Left lung (tissue), 10 donors: ENCODE data around the gene KDM2B. TPM values are rescaled to one million over a fixed set of nuclear protein-coding genes. Genes with fewer than 3 reads are reported as not detected.

Source experiments
- ATAC-seq: fragments of 200-7000 bp; cut with Tn5 transposase; one replicate; pipeline ENCODE4 v1.9.1; 2020; ENCODE audit warnings: moderate library complexity
- DNase-seq, 4 donors: peaks; one replicate each; pipeline ENCODE4 v3.0.0-alpha.2; 2013 to 2020
- H3K27ac ChIP-seq, 2 donors: fragments of 200-600 bp; sonication (generic) in 1 of 2; one replicate each; pipeline versions ENCODE4 v1.5.0 to v1.8.0; 2020 to 2021
- H3K27me3 ChIP-seq, 2 donors: fragments of 200-600 bp; sonication (generic) in 1 of 2; one replicate each; pipeline versions ENCODE4 v1.5.0 to v1.8.0; 2020 to 2021
- H3K36me3 ChIP-seq, 2 donors: fragments of 200-600 bp; sonication (generic) in 1 of 2; one replicate each; pipeline versions ENCODE4 v1.5.0 to v1.8.0; 2020 to 2021
- H3K4me1 ChIP-seq, 2 donors: fragments of 200-600 bp; one replicate each; pipeline ENCODE4 v1.8.0; 2021
- H3K4me3 ChIP-seq, 2 donors: fragments of 200-600 bp; sonication (generic) in 1 of 2; one replicate each; pipeline versions ENCODE4 v1.5.0 to v1.8.0; 2020 to 2021; ENCODE audit warnings: mild to moderate bottlenecking in 1 of 2
- H3K9me3 ChIP-seq, 2 donors: fragments of 200-600 bp; sonication (generic) in 1 of 2; one replicate each; pipeline versions ENCODE4 v1.5.0 to v1.8.0; 2020 to 2021
- intact Hi-C, 2 donors: fragments of 100-400 bp; cut with DNase I; formaldehyde crosslinking; loops; one replicate each; pipeline versions ENCODE4 v1.11.2 to v1.14.2; 2022
- polyA plus RNA-seq, 6 donors: library from polyadenylated mRNA; unstranded; fragments of 120-200 nt; gene quantifications; one replicate each; pipeline ENCODE4 v1.2.1, GENCODE V29; 2013; ENCODE audit not compliant: insufficient read length in 6 of 6
- total RNA-seq, 2 donors: library from RNA; stranded (reverse); fragmentation: NEBNext Ultra II Directional; extraction: Animal tissue kit (Norgen Biotek cat#: 25700); gene quantifications; one replicate each; pipeline ENCODE4 v1.2.1, GENCODE V29; 2021
- TF ChIP-seq, protein P1 (sequence below), 2 donors: fragments of 200-600 bp; sonication (generic) in 1 of 2; IDR thresholded peaks; one replicate each; pipeline versions ENCODE4 v1.5.0 to v1.8.0; 2021; ENCODE audit warnings: antibody characterized with exemption in 2 of 2
- donor health status: DM: no; HTN: yes; CAD: no.
- donor health status: DM: no; HTN: no; CAD: no.

Gene KDM2B
- total and polyA plus RNA-seq, 8 donors, result 22.9 to 44.7 (median 38.0) TPM

DNA sequence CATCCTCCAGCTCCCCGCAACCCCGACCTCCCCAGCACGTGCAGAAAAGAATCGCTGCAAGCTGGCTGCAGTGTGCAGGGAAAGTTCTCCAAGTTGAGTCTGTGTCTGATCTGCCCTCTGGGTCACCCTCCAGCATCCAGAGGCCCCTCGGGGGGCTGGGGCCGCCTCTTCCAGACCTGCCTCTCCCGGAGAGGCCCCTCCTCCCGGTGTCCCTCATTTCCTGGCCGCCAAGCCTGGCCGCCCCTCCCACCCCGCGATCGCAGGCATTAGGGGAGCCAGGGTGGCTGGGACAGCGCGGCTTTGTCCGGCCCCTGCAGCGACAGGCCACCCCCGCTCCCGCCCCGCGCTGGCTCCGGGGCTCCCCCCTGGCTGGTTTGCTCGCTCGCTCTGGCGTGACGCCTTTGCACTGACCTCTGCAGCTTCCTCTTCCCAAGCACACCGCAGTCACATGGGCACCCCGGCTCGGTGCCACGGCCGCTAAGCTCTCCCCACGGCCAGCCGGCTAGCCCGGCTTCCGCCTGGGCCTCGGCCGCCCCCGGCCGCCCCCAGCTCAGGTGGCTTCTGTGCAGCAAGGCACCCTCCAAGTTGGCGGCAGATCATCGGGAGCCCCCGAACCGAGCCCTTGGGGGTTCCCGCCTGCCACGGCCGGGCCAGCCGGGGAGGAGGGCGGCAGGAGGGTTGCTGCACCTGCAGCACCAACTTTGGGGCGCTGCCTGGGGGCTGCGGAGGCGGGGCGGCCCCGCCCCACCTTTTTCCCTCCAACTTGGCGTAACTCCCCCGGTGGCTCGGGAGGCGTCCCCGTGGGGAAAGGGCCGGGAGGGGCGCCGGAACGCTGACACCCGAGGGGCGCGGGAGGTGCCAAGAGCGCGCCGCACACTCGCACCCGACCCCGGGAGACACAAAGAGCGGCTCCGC, 43.7 kb downstream of the KDM2B start:
- H3K4me1 ChIP-seq, result peaks cover 25 to 59% of the 10 kb centered on the region in 2 donors

DNA sequence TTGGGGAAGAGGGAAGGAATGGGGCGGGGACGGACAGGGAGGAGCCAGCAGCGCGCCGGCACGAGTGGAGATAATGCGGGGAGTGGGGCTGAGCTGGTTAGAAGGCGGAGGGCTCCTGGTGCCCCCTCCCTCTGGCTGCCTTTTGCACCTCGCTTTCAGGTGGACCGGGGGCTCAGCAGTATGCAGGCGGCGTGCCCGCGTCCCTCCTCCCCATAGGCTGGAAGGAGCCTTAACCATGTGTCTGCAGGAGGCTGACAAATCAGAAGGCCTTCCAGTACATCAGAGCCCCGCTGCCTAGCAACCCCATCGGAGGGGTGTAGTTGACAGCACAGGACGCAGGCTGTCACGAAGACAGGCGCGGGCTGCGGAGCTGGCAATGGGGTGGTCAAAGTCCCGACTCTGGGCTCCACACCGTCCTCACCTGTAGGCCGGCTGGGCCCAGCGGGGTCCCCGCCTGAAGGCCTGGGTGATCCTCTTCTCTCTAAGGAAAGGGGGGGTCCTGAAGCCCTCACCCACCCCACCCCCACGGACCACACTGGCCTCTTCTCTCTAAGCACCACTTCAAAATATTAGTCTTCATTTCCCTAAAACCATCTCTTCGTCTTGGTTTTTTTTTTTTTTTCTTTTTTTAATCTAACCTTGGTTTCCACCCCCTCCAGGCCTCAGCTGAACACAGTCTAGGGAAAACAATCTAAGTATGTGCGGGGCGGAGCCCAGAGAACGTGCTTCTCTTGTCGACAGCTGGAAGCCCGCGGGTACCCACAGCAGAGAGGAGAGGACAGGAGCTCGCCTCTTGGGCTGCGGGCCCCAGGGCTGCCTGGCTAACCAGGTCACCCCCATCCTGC, 44.5 kb downstream of the KDM2B start:
- Histone ChIP-seq H3K4me1 (peaks cover 25 to 63% of the 10 kb centered on the region in 2 donors), H3K36me3 (no peaks in the 10 kb centered on the region), H3K27ac (peak overlapping the region; percentile 89 to 92), H3K9me3 (no peaks in the 10 kb centered on the region), H3K4me3 (peak overlapping the region; percentile 50 to 68), H3K27me3 (no peaks in the 10 kb centered on the region)
- ATAC-seq, result peak; percentile 70
- DNase-seq, result peak; percentile 87 to 93 (median 89)
- intact Hi-C loops, result no loop called here
- TF ChIP-seq, protein P1, sequence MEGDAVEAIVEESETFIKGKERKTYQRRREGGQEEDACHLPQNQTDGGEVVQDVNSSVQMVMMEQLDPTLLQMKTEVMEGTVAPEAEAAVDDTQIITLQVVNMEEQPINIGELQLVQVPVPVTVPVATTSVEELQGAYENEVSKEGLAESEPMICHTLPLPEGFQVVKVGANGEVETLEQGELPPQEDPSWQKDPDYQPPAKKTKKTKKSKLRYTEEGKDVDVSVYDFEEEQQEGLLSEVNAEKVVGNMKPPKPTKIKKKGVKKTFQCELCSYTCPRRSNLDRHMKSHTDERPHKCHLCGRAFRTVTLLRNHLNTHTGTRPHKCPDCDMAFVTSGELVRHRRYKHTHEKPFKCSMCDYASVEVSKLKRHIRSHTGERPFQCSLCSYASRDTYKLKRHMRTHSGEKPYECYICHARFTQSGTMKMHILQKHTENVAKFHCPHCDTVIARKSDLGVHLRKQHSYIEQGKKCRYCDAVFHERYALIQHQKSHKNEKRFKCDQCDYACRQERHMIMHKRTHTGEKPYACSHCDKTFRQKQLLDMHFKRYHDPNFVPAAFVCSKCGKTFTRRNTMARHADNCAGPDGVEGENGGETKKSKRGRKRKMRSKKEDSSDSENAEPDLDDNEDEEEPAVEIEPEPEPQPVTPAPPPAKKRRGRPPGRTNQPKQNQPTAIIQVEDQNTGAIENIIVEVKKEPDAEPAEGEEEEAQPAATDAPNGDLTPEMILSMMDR (IDR thresholded peaks at IDR 0.05), result no peak

More for the DNA sequence above, 43.7 kb downstream of the KDM2B start:
- TF ChIP-seq, protein P1 (IDR thresholded peaks at IDR 0.05), result no peak
- Histone ChIP-seq H3K36me3 (no peaks in the 10 kb centered on the region), H3K27me3 (no peaks in the 10 kb centered on the region), H3K9me3 (no peaks in the 10 kb centered on the region), H3K4me3 (peak overlapping the region; percentile 50 to 68), H3K27ac (peak overlapping the region; percentile 89 to 92)
- intact Hi-C loops, result no loop called here
- ATAC-seq (peak; percentile 81), DNase-seq (peak; percentile 67 to 99 (median 90))

DNA sequence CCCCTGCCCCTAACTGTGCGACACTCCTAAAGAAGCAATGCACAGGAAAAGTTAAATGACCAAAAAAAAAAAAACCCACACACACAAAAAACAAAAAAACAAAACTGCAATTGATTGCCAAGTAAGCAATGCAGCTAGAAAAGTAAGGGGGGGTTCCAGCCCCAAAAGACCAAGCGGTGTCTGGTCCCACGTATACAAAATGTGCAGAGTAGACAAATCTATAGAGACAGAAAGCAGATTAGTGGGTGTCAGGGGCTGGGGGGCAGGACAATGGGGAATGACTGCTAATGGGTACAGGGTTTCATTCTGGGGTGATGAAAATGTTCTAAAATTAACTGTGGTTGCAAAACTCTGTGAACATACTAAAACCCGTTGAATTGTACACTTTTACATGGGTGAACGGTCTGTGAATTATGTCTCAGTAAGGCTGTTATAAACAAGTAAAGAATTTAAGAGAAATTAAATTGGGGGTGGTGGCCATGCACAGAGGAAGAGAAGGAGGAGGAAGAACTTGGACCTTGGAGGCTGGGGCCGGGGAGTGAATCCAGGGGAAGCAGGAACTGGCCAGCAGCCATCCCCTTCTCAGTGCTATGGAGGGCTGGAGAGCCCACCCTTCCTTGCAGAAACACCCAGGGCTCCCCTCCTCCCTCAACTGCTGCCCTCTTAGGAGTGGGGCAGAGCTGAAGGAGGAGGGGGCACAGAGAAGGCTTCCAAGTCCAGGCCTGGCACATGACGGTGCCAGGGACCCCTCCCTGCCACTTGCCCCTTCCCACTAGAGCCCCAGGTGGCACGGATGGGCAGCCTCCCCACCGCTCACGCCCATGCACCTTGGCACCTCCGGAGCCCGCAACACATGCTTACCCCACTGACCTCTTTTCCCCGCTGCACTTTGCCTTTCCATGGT, 45.4 kb downstream of the KDM2B start:
- Histone ChIP-seq H3K27ac (peak overlapping the region in 1 of 2 donors; percentile 92), H3K4me3 (peak overlapping the region; percentile 25 to 68), H3K9me3 (no peaks in the 10 kb centered on the region), H3K4me1 (peaks cover 32 to 71% of the 10 kb centered on the region in 2 donors), H3K36me3 (no peaks in the 10 kb centered on the region), H3K27me3 (no peaks in the 10 kb centered on the region)
- DNase-seq (no peak), ATAC-seq (no peak)
- TF ChIP-seq, protein P1 (IDR thresholded peaks at IDR 0.05), result no peak
- intact Hi-C loops, result no loop called here

DNA sequence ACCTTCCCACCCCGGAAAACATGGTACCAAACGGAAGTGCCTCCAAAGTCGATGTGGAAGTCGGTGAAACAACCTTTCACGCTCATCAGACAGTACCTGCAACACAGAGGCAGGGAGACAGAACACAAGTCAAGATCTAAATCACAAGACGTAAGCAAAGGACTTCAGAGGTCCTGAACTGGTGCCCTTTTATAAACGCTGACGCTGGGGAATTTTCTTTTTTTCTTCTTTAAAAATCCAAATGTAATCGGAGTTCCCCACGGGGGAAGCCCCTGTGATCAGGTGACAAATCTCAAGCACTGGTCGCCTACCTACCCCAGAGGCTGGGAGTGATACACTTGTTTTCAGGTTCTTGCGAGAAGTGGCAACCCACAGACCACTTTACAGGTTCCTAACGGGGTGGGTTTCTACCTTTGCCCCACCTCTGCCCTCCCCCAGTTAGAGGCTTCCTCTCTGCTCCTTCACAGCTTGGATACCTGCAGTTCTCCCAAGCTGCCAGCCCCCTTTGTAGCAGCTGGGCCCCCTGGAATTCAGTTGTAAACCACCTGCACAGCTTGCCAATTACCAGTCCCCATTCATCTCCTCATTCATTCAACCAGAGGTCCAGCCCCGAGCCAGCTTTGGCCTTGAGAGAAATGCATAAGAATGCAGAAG, 46.2 kb downstream of the KDM2B start:
- H3K4me1 ChIP-seq, result peaks cover 34 to 78% of the 10 kb centered on the region in 2 donors
- DNase-seq, result peak in 1 of 4 donors; percentile 21
- TF ChIP-seq, protein P1 (IDR thresholded peaks at IDR 0.05), result no peak
- intact Hi-C loops, result no loop called here
- no peak for ATAC-seq
- H3K36me3 ChIP-seq, result no peaks in the 10 kb centered on the region
- peak overlapping the region in 1 of 2 donors; percentile 53 for H3K27ac ChIP-seq
- no peaks in the 10 kb centered on the region for H3K9me3 ChIP-seq
- H3K4me3 ChIP-seq, result no peak overlapping the region
- no peaks in the 10 kb centered on the region for H3K27me3 ChIP-seq
